GM10248 (cell line): Measurements from ENCODE around the gene UBA3.

Experiments
- CTCF ChIA-PET: fragments of 300-600 bp; sonication (Branson Sonifier 250); formaldehyde crosslinking; extraction: SDS; loops from one replicate; lab custom pipeline; 2021; ENCODE audit warnings: antibody characterized with exemption; lab: Yijun Ruan, JAX
- POLR2A ChIA-PET: fragments of 350-650 bp; sonication (Branson Sonifier 250); formaldehyde crosslinking; extraction: SDS; loops from one replicate; lab custom pipeline; 2020; ENCODE audit warnings: antibody characterized with exemption; lab: Yijun Ruan, JAX
- DNase-seq: peaks from one replicate; pipeline ENCODE4 v3.0.0; 2012; ENCODE audit errors: extremely low spot score
- TF ChIP-seq, protein P1 (sequence below): IDR thresholded peaks from 2 replicates; pipeline ENCODE4 v1.5.1; 2012; ENCODE audit warnings: mild to moderate bottlenecking, low read depth; ENCODE audit errors: extremely low read depth, missing control alignments, control extremely low read depth

UBA3 gene

GRCh38 chr3:69072928-69073327 is 7.2 kb downstream of the UBA3 start:
- TF ChIP-seq, protein P1, sequence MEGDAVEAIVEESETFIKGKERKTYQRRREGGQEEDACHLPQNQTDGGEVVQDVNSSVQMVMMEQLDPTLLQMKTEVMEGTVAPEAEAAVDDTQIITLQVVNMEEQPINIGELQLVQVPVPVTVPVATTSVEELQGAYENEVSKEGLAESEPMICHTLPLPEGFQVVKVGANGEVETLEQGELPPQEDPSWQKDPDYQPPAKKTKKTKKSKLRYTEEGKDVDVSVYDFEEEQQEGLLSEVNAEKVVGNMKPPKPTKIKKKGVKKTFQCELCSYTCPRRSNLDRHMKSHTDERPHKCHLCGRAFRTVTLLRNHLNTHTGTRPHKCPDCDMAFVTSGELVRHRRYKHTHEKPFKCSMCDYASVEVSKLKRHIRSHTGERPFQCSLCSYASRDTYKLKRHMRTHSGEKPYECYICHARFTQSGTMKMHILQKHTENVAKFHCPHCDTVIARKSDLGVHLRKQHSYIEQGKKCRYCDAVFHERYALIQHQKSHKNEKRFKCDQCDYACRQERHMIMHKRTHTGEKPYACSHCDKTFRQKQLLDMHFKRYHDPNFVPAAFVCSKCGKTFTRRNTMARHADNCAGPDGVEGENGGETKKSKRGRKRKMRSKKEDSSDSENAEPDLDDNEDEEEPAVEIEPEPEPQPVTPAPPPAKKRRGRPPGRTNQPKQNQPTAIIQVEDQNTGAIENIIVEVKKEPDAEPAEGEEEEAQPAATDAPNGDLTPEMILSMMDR, result no peak
- DNase-seq, result no peak
- ChIA-PET POLR2A (no interaction called here), CTCF (interaction anchor here (1.4 kb wide), 1 partner anchor 12 kb away, joined by 3 read pairs; no protein-coding TSS in a partner anchor)

GRCh38 chr3:69066121-69066520 is 14.0 kb downstream of the UBA3 start:
- POLR2A ChIA-PET, result no interaction called here
- TF ChIP-seq, protein P1, result no peak
- CTCF ChIA-PET, result interaction anchor here (1.0 kb wide), 1 partner anchor 9 kb away, joined by 4 read pairs; no protein-coding TSS in a partner anchor
- DNase-seq, result no peak

- ChIA-PET POLR2A (no interaction called here), CTCF (no interaction called here)
- no peak for DNase-seq
- TF ChIP-seq, protein P1, result no peak
These were observed 14.7 kb downstream of the UBA3 start for GRCh38 chr3:69065318-69065964.

DNA sequence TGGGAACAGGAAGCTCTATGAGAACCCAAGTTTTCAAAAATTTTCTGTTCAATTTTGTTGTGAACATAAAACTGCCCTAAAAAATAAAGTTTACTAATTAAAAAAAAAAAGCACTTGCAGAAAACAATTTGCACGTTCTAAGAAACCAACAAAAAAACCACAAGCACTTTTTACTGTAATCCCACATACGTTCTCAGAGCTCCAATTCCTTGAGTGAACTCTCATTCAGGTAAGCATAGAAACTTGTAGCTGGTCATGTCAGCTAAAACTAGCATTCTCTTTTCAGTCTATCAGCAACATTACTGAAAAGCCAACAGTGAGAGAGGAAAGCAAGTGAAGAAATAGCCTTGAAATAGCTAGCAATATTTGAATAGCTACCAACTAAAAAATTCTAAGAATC is 16.5 kb downstream of the UBA3 start:
- CTCF ChIA-PET, result interaction anchor here (0.8 to 2.0 kb wide), 3 partner anchors 11 to 26 kb away, joined by 3 to 5 read pairs (median 4); no protein-coding TSS in a partner anchor

GRCh38 chr3:69059688-69060087 is 20.5 kb downstream of the UBA3 start:
- POLR2A ChIA-PET, result no interaction called here
- TF ChIP-seq, protein P1, result no peak

More for the DNA sequence above, 16.5 kb downstream of the UBA3 start:
- POLR2A ChIA-PET, result interaction anchor here (0.7 to 0.9 kb wide), 2 partner anchors 11 to 18 kb away, joined by 3 read pairs; partner anchors contain the start of gene TMF1
- no peak for DNase-seq
- TF ChIP-seq, protein P1, result no peak

DNA sequence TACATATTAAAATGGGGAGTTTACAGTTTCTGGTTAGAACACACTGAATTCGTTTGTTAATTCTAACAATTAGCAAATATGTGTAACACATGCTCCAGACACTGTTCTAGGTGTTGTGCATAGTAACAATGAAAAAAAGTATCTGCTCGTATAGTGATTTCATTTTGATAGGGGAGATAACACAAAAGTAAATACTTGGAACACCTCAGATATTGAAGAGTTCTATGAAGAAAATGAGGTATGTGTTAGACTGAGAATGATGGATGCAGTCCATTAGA is 21.3 kb downstream of the UBA3 start:
- no peak for DNase-seq
- POLR2A ChIA-PET, result no interaction called here
- TF ChIP-seq, protein P1, result no peak
- CTCF ChIA-PET, result interaction anchor here (1.0 to 1.2 kb wide), 2 partner anchors 12 to 23 kb away, joined by 4 to 5 read pairs; no protein-coding TSS in a partner anchor

More at GRCh38 chr3:69059688-69060087, 20.5 kb downstream of the UBA3 start:
- DNase-seq, result no peak
- CTCF ChIA-PET, result interaction anchor here (0.9 to 1.5 kb wide), 2 partner anchors 46 to 247 kb away, joined by 3 read pairs; partner anchors contain the start of gene EOGT
